HG03039 (cell line): ENCODE measurements around the gene NUDT3.
A peak's percentile ranks its signal among the peaks of the same experiment; 100 is the strongest.
"Not testable (repeated sequence)": the region's sequence is repeated elsewhere in the genome, so short reads cannot be mapped to it uniquely, and the experiment has no call there.

Experiments used
- ATAC-seq: cut with Tn5 transposase; IDR thresholded peaks from one replicate; pipeline ENCODE4 v1.9.1; 2021; ENCODE audit warnings: mild to moderate bottlenecking, moderate library complexity; ENCODE audit not compliant: unreplicated experiment

NUDT3 gene

DNA sequence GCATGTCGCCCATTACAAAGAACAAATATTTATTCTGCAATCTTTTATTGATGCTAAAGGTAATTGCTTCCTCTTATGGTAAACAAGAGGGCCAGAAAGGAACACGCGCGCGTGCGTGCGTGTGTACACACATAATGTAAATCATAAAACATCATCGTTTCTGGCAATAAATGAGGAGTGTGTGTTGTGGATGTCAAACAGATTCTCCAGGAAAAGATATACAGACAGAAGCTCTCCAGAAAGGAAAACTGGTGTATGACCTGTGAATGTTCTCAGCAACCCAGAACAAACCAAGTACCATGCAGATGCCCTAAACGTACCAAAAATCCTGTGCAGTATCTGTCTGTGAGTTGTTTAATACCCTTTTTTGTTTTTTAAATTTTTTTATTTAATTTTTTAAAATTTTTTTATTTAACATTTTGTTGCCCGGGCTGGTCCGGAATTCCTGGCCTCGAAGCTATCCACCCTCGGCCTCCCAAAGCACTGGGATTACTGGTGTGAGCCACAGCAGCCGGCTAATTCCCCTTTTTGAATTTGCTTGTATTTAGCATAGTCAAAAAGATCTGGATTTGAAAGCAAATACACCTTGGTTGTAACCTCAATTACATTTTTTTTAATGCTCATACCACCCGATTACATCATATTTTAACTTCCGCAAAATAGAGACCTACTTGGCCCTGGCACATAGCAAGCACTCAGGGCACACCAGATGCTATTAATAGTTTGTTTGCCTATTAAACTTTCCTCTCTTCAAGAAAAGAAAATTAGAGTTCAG lies 909 bp upstream of the NUDT3 start:
- no peak for ATAC-seq

DNA sequence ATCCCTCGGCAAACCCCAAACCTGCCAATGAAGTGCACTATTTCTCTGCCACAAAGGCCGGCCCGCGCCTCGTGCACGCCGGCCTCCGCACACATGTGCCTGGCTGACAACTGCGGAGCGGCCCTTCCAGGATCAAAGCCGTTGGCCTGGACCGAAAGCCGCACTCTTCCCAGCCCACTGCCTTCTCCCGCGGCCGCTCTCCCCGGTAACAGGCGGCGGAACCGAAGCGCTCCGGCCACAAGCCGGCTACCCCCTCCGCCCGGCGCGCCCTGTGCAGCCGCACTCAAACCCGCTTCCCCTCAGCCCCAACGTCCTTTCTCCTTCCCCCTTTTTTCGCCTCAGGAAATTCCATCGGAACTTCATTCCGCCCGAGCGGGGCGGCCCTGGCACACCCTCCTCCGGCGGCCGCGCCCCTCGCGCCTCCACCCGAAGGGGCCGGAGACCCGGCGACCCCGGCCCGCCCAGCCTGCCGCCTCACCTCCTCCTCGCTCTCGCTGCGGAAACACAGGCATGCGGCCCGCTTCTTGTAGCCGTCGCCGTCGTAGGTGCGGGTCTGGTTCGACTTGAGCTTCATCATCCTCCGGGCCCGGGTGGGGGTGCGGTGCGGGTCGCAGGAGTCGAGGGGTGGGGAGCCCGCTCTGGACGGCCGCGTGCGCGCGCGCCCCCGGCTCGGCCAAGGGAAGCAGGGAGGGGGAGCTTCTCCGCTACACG lies 528 bp downstream of the NUDT3 start:
- ATAC-seq, result peak; percentile 22

DNA sequence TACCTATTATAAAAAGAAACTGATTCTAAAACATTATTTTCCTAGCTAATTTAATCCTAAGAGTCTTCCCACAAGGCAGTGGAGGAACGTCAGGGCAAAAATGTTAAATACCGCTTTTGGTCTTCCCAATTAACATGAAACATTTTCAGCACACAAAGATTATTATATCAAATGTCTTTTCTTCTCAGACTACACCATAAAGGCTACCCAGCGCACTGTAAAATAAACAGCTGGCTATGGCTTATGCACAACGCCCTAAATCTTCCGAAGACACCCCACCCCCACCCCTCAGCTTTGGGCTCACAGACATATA lies 1.0 kb downstream of the NUDT3 start:
- ATAC-seq, result no peak

DNA sequence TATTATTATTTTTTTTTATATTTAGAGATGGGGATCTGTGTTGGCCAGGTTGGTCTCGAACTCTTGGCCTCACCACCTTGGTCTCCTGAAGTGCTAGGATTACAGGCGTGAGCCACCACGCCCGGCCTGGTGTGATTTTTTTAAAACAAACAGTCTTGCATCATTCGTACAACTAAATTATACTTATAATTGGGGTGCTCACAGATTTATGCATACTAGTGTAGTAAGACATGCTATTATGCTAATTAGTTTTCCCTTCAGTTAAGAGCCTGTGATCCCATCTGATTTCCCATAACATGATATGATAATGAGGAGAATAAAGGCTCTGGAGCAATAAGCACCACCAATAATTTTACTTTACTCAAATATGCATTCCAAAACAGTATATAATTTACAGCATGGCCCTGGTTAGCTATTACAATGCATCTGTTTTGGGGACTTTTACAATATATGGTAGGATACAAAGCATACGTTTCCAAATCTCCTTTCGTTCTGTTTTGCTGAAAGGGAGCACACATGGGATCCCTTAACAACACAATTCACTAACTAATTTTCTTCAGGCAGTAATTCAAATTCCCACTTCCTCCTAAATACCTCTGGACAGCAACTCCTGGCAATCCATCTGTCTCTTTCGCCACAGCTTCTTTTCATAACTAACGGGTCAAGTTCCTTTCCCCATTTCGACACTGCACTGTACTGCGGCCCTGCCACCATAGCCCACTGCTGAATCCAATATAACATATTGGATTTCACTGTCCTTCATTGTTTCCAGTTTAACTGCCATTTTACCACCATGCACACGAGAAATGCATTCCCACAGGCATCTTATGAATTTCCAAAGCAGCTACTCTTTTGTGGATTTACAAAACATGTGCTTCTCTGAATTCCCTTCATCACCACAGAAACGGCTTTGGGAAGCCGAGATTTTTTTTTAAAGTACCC lies 1.7 kb downstream of the NUDT3 start:
- no peak for ATAC-seq

DNA sequence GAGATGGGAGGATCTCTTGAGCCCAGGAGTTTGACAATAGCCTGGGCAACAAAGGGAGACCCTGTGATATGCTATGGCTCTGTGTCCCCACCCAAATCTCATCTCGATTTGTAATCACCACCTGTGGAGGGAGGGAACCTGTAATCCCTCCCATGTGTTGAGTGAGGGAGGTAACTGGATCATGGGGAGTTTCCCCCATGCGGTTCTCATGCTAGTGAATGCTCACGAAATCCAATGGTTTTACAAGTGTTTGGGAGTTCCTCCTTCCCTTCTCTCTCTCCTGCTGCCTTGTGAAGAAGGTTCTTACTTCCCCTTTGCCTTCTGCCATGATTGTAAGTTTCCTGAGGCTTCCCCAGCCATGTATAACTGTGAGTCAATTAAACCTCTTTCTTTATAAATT lies 3.4 kb downstream of the NUDT3 start:
- ATAC-seq, result no peak

DNA sequence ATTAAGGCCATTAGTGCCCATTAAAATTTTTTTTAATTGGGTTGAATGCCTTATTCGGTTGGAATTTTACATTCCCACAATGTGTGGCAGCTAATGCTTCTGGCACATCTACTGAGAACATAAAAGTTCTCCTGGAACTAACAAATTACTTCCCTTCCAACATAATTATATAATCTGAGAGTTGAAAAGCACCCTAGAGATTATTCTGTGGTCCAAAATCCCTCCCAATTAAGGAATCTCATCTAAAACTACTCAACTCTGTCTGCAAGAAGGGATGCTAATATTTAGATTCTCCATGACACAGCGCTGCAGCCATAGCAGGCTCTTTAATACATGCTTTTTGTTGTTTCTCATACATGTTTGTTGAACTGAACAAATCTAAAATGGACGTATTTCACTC lies 4.0 kb downstream of the NUDT3 start:
- no peak for ATAC-seq

DNA sequence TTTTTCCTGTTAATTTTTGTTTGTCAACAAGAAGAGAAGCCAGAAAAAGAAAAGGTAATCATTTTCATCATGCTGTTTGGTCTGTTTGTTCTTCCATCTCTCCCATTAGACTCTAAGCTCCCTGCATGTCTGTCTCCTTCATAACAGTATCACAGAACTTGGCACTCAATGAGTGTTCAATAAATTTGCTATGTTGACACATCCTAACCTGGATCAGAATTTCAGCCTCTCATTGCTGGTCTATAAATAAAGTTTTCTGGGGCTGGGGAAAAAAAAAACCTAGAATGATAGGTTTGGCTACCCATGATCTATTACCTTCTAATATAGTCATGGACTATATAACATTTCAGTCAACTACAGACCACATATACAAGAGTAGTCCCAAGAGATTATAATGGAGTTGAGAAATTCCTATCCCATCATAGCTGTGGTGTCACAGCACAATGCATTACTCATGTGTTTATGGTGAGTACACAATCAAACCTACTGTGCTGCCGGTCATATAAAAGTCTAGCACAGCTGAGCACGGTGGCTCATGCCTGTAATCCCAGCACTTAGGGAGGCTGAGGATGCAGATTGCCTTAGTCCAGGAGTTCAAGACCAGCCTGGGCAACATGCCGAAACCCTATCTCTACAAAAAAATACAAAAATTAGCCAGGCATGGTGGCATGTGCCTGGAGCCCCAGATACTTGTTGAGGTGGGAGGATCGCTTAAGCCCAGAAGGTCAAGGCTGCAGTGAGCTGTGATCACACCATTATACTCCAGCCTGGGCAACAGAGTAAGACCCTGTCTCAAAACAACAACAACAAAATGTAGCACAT lies 5.9 kb downstream of the NUDT3 start:
- ATAC-seq, result no peak

DNA sequence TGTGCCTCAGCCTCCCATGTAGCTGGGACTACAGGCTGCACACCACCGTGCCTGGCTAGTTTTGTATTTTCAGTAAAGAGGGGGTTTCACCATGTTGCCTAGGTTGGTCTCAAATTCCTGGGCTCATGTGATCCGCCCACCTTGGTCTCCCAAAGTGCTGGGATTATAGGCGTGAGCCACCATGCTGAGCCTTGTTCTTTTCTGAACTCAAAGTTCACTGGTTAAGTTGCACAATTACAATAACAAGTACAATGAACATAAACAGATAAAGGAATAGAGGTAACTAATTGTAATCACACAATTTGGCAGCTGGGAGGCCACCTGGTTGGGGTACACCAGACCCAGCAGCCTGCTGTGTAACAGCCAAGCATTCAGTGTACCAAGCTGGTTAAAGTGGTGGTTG lies 6.7 kb downstream of the NUDT3 start:
- ATAC-seq, result no peak

DNA sequence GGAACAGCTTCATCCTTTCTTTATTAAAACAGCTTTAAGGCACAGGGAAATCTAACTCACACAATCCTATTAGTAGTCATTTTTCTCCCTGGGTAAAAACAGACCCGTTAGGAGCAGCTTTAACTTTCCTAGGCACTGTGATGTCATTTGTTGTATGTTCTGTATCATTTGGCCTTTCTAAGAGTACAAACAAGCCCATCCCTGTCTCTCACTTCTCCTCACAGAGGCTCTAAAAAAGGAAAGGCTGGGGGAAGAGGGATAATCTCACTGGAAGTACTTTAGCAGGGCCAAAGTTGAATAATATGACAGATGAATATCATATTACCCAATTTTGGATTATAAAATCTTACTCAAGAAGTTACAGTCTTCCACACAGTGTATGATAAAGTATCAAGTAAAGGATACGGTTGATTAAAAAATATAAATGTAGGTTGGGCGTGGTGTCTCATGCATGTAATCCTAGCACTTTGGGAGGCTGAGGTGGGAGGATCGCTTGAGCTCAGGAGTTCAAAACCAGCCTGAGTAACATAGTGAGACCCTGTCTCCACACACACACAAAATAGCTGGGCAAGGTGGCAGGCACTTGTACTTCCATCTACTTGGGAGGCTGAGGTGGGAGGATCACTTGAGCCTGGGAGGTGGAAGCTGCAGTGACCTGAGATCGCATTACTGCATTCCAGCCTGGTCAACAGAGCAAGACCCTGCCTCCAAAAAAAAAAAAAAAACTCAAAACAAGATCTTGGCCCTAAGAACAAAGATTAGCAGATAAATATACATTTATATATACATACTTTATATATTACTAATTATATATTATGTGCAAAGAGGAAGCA lies 7.9 kb downstream of the NUDT3 start:
- ATAC-seq, result no peak

DNA sequence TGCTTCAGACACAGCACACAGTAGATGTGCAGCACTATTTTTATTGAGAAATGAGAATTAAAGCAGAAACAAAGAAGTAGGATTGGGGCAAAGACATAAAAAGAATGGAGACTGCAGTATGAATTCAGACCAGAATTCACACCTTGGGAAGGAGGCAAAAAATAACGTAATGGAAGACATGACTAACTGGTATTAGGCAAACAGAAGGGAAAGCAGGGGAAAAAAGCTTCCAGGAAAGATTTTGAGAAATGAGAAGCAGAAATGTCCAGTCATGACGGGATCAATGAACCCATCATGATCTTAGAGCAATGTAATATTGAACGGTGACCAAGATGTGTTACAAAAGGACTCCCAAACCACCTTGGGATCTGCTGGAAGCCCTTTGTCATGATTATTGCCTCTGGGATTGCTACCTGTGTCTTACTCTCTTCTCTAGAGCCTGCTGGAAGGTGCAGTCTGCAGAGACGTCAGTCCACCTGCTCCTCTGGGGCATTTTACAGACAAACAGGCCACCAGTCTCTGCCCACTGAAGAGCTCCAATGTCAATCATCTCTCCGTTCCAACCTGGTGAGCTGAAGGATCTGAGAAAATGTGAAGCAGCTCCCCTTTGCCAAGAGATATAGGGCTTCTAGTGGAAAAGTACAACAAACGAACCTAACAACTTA lies 8.7 kb downstream of the NUDT3 start:
- ATAC-seq, result no peak

DNA sequence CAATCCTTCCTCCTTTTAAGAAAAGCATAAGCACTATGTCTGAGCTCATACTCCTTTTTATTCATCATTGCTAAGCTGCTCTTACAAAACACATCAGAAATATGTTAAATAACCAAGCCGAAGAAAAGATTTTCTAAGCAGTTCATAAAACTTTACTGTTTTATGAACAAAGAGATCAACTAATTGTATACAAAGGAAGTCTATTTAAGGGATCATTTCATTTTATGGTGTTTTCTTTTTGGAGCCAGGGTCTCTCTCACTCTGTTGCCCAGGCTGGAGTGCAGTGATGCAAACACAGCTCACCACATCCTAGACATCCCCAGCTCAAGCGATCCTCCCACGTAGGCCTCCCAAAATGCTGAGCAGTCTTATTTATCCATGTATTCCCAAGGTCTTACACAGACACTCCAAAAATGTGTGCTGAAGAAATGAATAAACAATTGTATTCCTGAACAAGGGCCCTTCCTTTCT lies 9.3 kb downstream of the NUDT3 start:
- ATAC-seq, result no peak

DNA sequence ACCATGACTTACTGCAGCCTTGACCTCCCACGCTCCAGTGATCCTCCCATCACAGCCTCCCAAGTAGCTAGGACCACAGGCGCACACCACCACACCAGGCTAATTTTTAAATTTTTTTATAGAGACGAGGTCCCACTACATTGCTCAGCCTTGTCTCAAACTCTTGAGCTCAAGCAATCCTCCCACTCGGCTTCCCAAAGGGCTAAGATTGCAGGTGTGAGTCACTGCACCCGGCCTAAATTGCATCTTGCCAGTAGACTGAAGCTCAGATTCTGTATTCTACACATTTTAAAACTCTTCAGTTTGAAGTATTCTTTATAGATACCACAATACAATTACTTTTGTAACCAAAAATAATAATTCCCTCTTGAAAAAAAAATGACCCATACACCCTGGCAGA lies 11.4 kb downstream of the NUDT3 start:
- no peak for ATAC-seq

DNA sequence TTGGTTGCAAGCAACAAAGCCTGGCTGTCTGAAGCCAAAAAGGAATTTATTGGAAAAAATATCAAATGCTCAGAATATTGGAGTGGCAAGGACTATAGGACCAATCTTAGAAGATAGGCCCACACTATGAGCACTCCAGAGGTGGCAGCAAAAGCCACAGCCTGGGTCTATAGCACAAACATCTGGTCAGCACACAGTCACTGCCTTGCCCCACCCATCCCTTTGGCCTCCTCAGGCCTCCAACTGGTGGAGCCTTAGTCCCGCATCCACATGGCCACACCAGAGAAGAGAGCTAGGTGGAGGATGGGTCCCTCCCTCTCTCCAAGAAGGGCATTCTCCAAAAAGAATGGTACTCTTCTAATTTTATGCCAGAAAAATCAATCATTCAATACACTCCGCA lies 14.0 kb downstream of the NUDT3 start:
- ATAC-seq, result no peak

DNA sequence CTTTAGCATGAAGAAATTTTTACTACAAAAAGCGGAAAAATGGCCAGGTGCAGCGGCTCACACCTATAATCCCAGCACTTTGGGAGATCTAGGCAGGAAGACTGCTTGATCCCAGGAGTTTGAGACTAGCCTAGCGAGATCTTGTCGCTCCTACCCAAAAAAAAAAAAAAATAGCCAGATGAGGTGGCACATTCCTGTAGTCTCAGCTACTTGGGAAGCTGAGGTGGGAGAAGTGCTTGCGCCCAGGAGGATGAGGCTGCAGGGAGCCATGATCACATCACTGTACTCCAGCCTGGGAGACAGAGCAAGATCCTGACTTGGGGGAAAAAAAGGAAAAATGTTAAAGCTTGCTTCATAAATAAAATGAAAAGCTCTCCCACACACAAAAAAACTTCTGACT lies 14.5 kb downstream of the NUDT3 start:
- no peak for ATAC-seq

DNA sequence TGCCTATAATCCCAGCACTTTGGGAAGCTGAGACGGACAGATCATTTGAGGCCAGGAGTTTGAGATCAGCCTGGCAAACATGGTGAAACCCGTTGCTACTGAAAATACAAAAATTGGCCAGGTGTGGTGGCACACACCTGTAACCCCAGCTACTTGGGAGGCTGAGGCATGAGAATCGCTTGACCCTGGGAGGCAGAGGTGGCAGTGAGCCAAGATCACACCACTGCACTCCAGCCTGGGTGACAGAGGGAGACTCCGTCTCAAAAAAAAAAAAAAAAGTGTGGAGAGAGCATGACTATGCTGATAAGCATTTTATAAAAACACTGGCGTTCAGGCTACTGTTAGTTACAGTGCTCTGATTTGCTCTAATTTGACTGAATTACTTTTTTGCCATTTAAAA lies 14.9 kb downstream of the NUDT3 start:
- ATAC-seq, result not testable (repeated sequence)

DNA sequence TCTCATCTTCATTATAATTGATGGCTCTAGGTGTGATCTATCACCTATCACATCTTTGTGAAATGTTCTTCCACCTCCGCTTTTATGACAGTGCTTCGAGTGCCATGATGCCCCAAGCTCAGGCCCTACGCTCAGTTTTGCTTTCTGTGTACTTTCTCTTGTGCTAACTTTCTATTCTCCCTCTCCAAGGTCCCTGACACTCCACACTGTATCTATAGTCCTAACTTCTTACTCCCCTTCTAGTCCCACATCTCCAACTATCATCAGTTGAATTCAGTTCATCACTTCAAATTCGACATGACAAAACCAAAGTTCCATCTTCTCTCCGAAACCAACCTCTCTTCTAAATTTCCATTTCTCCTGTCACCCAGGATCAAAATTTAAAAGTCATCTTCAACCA lies 16.6 kb downstream of the NUDT3 start:
- no peak for ATAC-seq

DNA sequence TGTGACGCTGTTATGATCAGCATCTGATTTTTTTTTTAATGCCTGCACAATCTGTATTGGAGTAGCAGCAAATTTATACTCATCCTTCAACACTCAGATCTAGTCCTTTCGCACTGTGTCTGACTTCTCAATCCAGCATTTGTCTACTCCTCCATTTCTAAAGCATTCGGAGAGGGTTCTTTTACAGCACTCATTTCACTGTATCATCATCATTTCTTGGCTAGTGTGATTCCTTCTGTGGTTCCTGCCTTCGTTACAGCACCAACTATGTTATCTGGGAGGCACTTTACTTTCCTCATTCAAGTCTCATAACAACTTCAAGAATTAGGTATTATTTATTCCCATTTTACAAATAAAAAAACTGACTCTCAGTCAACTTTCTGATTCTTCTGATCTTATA lies 18.0 kb downstream of the NUDT3 start:
- ATAC-seq, result no peak

DNA sequence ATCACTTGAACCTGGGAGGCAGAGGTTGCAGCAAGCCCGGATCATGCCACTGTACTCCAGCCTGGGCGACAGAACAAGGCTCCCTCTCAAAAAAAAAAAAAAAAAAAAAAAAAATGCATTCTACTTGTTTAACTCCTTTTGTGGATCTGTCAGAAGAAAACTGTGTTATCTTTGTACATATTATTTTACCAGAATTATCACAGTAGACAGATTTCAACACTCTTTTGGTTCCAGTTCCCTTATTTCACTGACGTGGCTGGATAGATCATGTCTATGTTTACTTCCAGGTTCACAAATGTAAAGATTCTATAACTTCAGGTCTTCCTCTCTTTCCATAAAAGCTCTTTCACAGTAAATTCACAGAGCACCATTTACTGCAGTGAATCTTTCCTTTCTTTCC lies 18.4 kb downstream of the NUDT3 start:
- ATAC-seq, result no peak

DNA sequence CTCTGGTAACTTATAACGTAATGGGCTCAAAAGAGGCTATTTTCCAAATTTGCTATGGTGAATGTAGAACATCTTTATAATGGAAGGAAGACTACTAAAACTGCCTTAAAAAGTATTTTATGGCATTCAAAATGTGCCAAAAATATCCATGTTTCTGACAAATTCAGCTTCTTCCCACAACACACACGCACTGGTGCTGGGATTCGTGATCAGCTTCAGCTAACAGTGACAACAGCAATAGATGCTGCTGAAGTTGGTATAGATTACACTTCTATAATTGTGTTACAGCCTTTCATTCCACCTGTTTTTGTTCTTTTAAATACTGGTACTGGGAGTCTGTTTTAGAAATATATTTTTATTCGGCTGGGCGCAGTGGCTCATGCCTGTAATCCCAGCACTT lies 19.0 kb downstream of the NUDT3 start:
- ATAC-seq, result no peak
